Globus pallidus (tissue), 1 donor: ENCODE data around the gene DIAPH1.

Experiments
- DNase-seq: peaks from one replicate; pipeline ENCODE4 v3.0.0-alpha.2; 2015; ENCODE audit warnings: low spot score

The DIAPH1 gene

GRCh38 chr5:141560725-141561483 is 57.9 kb downstream of the DIAPH1 start:
- peak; percentile 95 for DNase-seq

- peak; percentile 30 for DNase-seq
Observed at GRCh38 chr5:141560151-141560550, 58.6 kb downstream of the DIAPH1 start.

GRCh38 chr5:141559461-141559860 is 59.3 kb downstream of the DIAPH1 start:
- DNase-seq: no peak

- DNase-seq: no peak
Observed at GRCh38 chr5:141558150-141558549, 60.6 kb downstream of the DIAPH1 start.

- peak; percentile 92 for DNase-seq
Observed at GRCh38 chr5:141557681-141558136, 61.1 kb downstream of the DIAPH1 start.

GRCh38 chr5:141547921-141548320 is 70.9 kb downstream of the DIAPH1 start:
- DNase-seq: no peak

- DNase-seq: no peak
Observed at GRCh38 chr5:141547488-141547887, 71.3 kb downstream of the DIAPH1 start.

GRCh38 chr5:141543053-141543452 is 75.7 kb downstream of the DIAPH1 start:
- DNase-seq: no peak

GRCh38 chr5:141534492-141535213 is 84.1 kb downstream of the DIAPH1 start:
- no peak for DNase-seq

- no peak for DNase-seq
Observed at GRCh38 chr5:141533897-141534296, 84.9 kb downstream of the DIAPH1 start.

- DNase-seq: no peak
Observed at GRCh38 chr5:141532726-141533125, 86.1 kb downstream of the DIAPH1 start.

GRCh38 chr5:141529873-141530272 is 88.9 kb downstream of the DIAPH1 start:
- DNase-seq: no peak

- no peak for DNase-seq
Observed at GRCh38 chr5:141529002-141529401, 89.8 kb downstream of the DIAPH1 start.

GRCh38 chr5:141528291-141528984 is 90.4 kb downstream of the DIAPH1 start:
- DNase-seq: no peak

GRCh38 chr5:141527426-141527825 is 91.4 kb downstream of the DIAPH1 start:
- no peak for DNase-seq

GRCh38 chr5:141525653-141526052 is 93.1 kb downstream of the DIAPH1 start:
- DNase-seq: no peak

GRCh38 chr5:141524604-141525597 is 93.9 kb downstream of the DIAPH1 start:
- peak; percentile 84 for DNase-seq

GRCh38 chr5:141523991-141524390 is 94.8 kb downstream of the DIAPH1 start:
- no peak for DNase-seq

- DNase-seq: no peak
Observed at GRCh38 chr5:141522301-141522700, 96.5 kb downstream of the DIAPH1 start.

GRCh38 chr5:141521244-141521781 is 97.5 kb downstream of the DIAPH1 start:
- DNase-seq: peak; percentile 90
